Measurements from ENCODE around the gene ORMDL1. TPM values are rescaled to one million over a fixed set of nuclear protein-coding genes. Genes with fewer than 3 reads are reported as not detected.

ORMDL1 gene, protein sequence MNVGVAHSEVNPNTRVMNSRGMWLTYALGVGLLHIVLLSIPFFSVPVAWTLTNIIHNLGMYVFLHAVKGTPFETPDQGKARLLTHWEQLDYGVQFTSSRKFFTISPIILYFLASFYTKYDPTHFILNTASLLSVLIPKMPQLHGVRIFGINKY
- polyA plus RNA-seq: 86.6 TPM
- long read RNA-seq, donor 1, transcript ORMDL1-203 (4 exons, 2,009 nt): minor isoform, 10 of 28 reads
- long read RNA-seq, donor 1, transcript ORMDL1-201 (3 exons, 2,692 nt): major isoform, 12 of 28 reads
- long read RNA-seq, donor 1, transcript ORMDL1-202 (5 exons, 1,137 nt): minor isoform, 6 of 28 reads
- long read RNA-seq, donor 1, partial matches to known transcripts: 0 of 28 reads
- long read RNA-seq, donor 1, other reads (novel, unspliced or antisense): 0 of 28 reads
- long read RNA-seq, donor 2, transcript ORMDL1-201 (3 exons, 2,692 nt): major isoform, 29 of 53 reads
- long read RNA-seq, donor 2, transcript ORMDL1-203 (4 exons, 2,009 nt): minor isoform, 21 of 53 reads
- long read RNA-seq, donor 2, partial matches to known transcripts: 0 of 53 reads
- long read RNA-seq, donor 2, other reads (novel, unspliced or antisense): 0 of 53 reads
- long read RNA-seq, donor 3: 0 reads
- long read RNA-seq, donor 4, partial matches to known transcripts: 0 of 3 reads
- long read RNA-seq, donor 4, other reads (novel, unspliced or antisense): 0 of 3 reads
- long read RNA-seq, donor 5, transcript ORMDL1-201 (3 exons, 2,692 nt): major isoform, 16 of 29 reads
- long read RNA-seq, donor 5, transcript ORMDL1-203 (4 exons, 2,009 nt): minor isoform, 10 of 29 reads
- long read RNA-seq, donor 5, partial matches to known transcripts: 0 of 29 reads
- long read RNA-seq, donor 5, other reads (novel, unspliced or antisense): 0 of 29 reads
- long read RNA-seq, donor 6, transcript ORMDL1-203 (4 exons, 2,009 nt): minor isoform, 11 of 56 reads
- long read RNA-seq, donor 6, transcript ORMDL1-202 (5 exons, 1,137 nt): minor isoform, 9 of 56 reads
- long read RNA-seq, donor 6, transcript ORMDL1-201 (3 exons, 2,692 nt): major isoform, 16 of 56 reads
- long read RNA-seq, donor 6, partial matches to known transcripts: 19 of 56 reads
- long read RNA-seq, donor 6, other reads (novel, unspliced or antisense): 0 of 56 reads
- long read RNA-seq, donor 7, transcript ORMDL1-201 (3 exons, 2,692 nt): minor isoform, 7 of 26 reads
- long read RNA-seq, donor 7, transcript ORMDL1-203 (4 exons, 2,009 nt): major isoform, 17 of 26 reads
- long read RNA-seq, donor 7, partial matches to known transcripts: 0 of 26 reads
- long read RNA-seq, donor 7, other reads (novel, unspliced or antisense): 0 of 26 reads
- long read RNA-seq, donor 8, transcript ORMDL1-202 (5 exons, 1,137 nt): minor isoform, 11 of 78 reads
- long read RNA-seq, donor 8, transcript ORMDL1-203 (4 exons, 2,009 nt): minor isoform, 20 of 78 reads
- long read RNA-seq, donor 8, transcript ORMDL1-201 (3 exons, 2,692 nt): major isoform, 28 of 78 reads
- long read RNA-seq, donor 8, partial matches to known transcripts: 18 of 78 reads
- long read RNA-seq, donor 8, other reads (novel, unspliced or antisense): 0 of 78 reads
- long read RNA-seq, donor 9, transcript ORMDL1-203 (4 exons, 2,009 nt): minor isoform, 15 of 57 reads
- long read RNA-seq, donor 9, transcript ORMDL1-201 (3 exons, 2,692 nt): major isoform, 35 of 57 reads
- long read RNA-seq, donor 9, partial matches to known transcripts: 0 of 57 reads
- long read RNA-seq, donor 9, other reads (novel, unspliced or antisense): 0 of 57 reads
- long read RNA-seq, donor 10, transcript ORMDL1-201 (3 exons, 2,692 nt): major isoform, 24 of 78 reads
- long read RNA-seq, donor 10, transcript ORMDL1-203 (4 exons, 2,009 nt): minor isoform, 20 of 78 reads
- long read RNA-seq, donor 10, transcript ORMDL1-202 (5 exons, 1,137 nt): minor isoform, 11 of 78 reads
- long read RNA-seq, donor 10, partial matches to known transcripts: 22 of 78 reads
- long read RNA-seq, donor 10, other reads (novel, unspliced or antisense): 0 of 78 reads
- long read RNA-seq, donor 11, transcript ORMDL1-203 (4 exons, 2,009 nt): major isoform, 13 of 44 reads
- long read RNA-seq, donor 11, transcript ORMDL1-202 (5 exons, 1,137 nt): minor isoform, 7 of 44 reads
- long read RNA-seq, donor 11, transcript ORMDL1-201 (3 exons, 2,692 nt): minor isoform, 12 of 44 reads
- long read RNA-seq, donor 11, partial matches to known transcripts: 12 of 44 reads
- long read RNA-seq, donor 11, other reads (novel, unspliced or antisense): 0 of 44 reads

DNA sequence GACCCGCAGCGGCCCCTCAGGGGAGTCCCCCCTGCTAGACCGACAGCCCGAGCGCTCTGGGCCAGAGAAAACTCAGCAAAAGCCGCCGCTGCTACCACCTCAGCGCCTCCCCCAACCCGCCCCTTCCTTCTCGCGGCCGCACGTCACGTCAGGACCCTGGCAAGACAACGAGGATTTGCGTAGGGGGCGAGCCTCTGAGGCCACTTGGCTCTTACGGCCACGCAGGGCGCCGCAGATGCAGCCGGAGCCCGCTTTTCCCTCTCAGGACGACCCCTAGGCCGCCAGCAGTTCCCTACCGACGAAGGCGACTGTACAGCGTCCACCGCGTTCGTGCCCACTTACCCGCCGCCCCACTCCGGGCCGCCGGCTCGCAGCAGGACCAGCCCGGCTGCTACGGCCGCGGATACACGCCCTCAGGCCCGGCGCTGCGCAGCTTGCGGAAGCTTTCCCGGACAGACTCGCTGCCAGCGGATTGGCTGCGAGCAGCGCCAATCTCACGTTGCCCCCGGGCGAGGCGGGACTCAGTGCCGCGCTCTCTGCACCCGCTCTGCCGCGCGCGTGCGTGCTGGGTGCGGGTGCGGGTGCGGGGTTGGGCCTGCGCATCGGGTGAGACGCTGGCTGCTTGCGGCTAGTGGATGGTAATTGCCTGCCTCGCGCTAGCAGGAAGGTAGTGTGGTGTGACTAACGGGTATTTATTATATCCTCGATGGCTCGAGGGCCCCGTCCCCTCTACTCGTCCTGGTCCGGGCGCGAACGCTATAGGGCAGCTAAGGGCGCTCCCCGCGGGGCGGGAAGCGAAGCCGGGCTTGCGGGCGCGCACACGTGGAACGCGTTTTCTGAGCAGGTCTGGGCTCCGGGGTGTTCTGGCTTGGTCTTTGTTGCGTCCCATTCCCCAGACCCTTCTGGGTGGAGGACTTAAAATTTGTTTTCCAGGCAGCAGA, at the start of gene ORMDL1, which contains the start of gene PMS1:
ORMDL1 (minus strand) TSS at position 413 of the 941 bp plus-strand sequence. CDS start 1,744 bp downstream, outside the sequence.
PMS1 (plus strand) TSS at position 524 of the 941 bp plus-strand sequence. CDS start 7,360 bp downstream, outside the sequence.
- no CpG with 5 or more reads among the region's 96 CpGs for WGBS (ENCODE audit: insufficient coverage, low lambda C conversion rate)
- Histone ChIP-seq H3K27ac (ENCODE audit: low read length) (peak within 1 kb of the TSS; percentile 93), H3K9me3 (ENCODE audit: control insufficient read depth, low read depth, low read length) (no peaks in the 10 kb centered on the region), H3K4me1 (ENCODE audit: control insufficient read depth, insufficient read depth, low read length) (peaks cover 9% of the 10 kb centered on the region), H3K27me3 (ENCODE audit: control insufficient read depth, insufficient read depth, low read length) (no peaks in the 10 kb centered on the region), H3K36me3 (ENCODE audit: control insufficient read depth, insufficient read depth, low read length) (peaks cover 4% of the 10 kb centered on the region), H3K4me3 (ENCODE audit: low read length) (peak within 1 kb of the TSS; percentile 86)
- DNase-seq: peak; percentile 95 to 98

DNA sequence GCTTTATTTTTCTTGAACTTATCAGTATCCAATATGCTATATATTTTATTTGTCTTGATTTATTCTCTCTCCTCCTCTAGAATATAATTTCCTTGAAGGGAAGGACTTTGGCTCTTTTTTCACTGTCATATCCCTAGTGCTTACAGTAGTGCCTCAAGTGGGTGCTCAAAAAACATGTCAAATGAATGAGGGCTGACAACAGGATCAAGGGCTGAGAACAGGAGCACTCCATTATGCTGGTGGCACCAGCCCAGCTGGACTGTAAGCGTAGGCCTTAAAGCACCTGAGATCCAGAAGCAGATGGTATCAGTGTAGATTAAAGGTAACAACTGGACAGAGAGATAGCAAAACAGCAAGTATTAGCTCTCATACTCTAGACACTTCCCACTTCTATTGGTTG, 46.4 kb upstream of the ORMDL1 start:
- no peak overlapping the region for H3K4me3 ChIP-seq (ENCODE audit: low read length)
- H3K9me3 ChIP-seq (ENCODE audit: control insufficient read depth, low read depth, low read length): no peaks in the 10 kb centered on the region
- DNase-seq: no peak

DNA sequence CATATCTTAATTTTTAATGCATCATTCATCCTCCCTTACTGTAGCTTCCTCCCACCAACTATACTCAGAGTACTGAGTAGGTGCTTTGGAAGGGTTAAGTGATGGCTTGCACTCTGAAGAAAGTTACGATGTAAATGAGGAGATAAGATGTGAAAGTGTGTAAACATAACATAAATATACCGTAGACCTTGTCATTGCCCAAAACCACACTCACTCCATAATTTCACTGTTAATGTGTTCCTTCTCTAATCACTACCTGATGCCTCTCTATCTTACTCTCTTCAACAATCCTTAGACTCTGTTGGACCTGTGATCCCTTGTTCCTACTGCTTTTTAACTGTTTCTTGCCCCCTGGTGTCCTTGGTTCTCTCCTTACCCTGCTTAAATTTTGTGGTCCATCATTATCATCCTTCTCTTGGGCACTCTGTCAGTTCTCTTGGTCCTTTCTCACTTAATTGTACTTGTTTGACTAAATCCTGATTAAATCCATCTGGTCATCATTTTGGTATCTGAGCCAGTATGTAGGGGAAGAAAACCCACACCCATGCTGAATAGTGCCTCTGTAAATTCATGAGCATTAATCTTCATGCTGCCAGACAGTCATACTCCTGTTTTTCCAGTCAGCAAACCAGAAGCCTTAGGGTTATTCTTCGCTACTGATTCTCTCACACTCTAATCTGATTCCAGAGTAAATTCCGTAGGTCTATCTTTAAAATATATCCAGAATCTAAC, 45.1 kb upstream of the ORMDL1 start:
- Histone ChIP-seq H3K9me3 (ENCODE audit: control insufficient read depth, low read depth, low read length) (no peaks in the 10 kb centered on the region), H3K36me3 (ENCODE audit: control insufficient read depth, insufficient read depth, low read length) (no peaks in the 10 kb centered on the region), H3K4me1 (ENCODE audit: control insufficient read depth, insufficient read depth, low read length) (no peaks in the 10 kb centered on the region), H3K4me3 (ENCODE audit: low read length) (no peak overlapping the region), H3K27me3 (ENCODE audit: control insufficient read depth, insufficient read depth, low read length) (no peaks in the 10 kb centered on the region), H3K27ac (ENCODE audit: low read length) (no peak overlapping the region)
- WGBS (ENCODE audit: insufficient coverage, low lambda C conversion rate): 100% methylated on average over 1 of the region's 4 CpGs
- no peak for DNase-seq

More for the DNA sequence above, 46.4 kb upstream of the ORMDL1 start:
- no peaks in the 10 kb centered on the region for H3K27me3 ChIP-seq (ENCODE audit: control insufficient read depth, insufficient read depth, low read length)
- H3K27ac ChIP-seq (ENCODE audit: low read length): no peak overlapping the region
- no CpG with 5 or more reads among the region's 1 CpG for WGBS (ENCODE audit: insufficient coverage, low lambda C conversion rate)
- no peaks in the 10 kb centered on the region for H3K4me1 ChIP-seq (ENCODE audit: control insufficient read depth, insufficient read depth, low read length)
- H3K36me3 ChIP-seq (ENCODE audit: control insufficient read depth, insufficient read depth, low read length): no peaks in the 10 kb centered on the region

DNA sequence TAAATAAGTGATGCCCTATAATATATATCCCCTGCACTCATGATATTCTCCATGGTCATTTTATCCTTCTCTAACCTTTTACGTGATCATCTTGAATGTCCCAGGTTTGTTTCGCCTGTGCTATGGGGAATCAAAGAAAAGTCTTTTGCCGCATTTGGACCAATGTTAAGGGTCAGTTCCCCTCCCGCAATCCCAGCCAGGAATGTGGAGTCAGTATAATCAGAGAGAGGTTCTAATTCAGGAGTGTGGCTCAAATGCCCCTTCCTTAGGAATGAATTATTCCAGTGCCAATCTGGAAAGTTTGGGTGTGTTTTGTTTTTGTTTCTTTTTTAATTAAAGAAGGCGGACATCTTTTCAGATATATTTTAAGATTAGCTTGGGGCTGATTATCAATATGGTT, 41.9 kb upstream of the ORMDL1 start:
- no peaks in the 10 kb centered on the region for H3K4me1 ChIP-seq (ENCODE audit: control insufficient read depth, insufficient read depth, low read length)
- DNase-seq: no peak
- no peak overlapping the region for H3K27ac ChIP-seq (ENCODE audit: low read length)
- H3K9me3 ChIP-seq (ENCODE audit: control insufficient read depth, low read depth, low read length): peaks cover 3% of the 10 kb centered on the region
- no peaks in the 10 kb centered on the region for H3K27me3 ChIP-seq (ENCODE audit: control insufficient read depth, insufficient read depth, low read length)
- H3K36me3 ChIP-seq (ENCODE audit: control insufficient read depth, insufficient read depth, low read length): no peaks in the 10 kb centered on the region
- H3K4me3 ChIP-seq (ENCODE audit: low read length): no peak overlapping the region
- no CpG with 5 or more reads among the region's 5 CpGs for WGBS (ENCODE audit: insufficient coverage, low lambda C conversion rate)

DNA sequence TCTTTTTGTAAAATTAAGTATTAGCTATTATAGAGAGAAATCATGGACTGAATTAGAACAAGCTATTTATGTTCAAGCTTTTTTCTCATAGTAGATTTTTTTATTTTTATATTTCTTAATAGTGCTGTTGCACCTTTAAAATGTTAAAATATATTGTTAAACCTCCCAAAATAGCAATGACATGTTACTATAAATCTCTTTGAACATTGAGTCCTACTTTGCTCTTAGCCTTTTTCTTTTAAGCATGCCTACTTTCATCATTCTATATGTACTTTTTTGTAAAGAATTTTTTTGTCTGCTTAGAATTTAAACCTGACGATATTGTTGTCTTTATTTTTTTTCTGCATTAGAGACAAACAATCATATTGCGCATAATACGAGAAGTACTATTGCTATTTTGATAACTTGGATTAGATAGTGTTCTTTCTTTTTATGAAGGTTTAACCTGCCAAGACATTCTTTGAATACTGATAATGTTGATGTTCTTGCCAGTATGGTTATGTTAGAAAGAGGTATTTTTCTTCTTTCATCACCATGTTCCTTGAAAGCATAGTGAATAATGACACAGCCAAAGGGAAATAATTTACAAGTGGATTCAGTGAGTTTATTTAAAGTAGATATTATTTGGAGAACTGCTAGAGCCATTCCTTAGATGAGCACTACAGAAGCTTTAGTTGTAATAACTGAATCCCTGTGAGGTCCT, 40.7 kb upstream of the ORMDL1 start:
- Histone ChIP-seq H3K27ac (ENCODE audit: low read length) (no peak overlapping the region), H3K36me3 (ENCODE audit: control insufficient read depth, insufficient read depth, low read length) (peaks cover 2% of the 10 kb centered on the region), H3K4me3 (ENCODE audit: low read length) (no peak overlapping the region), H3K27me3 (ENCODE audit: control insufficient read depth, insufficient read depth, low read length) (no peaks in the 10 kb centered on the region), H3K9me3 (ENCODE audit: control insufficient read depth, low read depth, low read length) (peaks cover 3% of the 10 kb centered on the region), H3K4me1 (ENCODE audit: control insufficient read depth, insufficient read depth, low read length) (no peaks in the 10 kb centered on the region)
- DNase-seq: no peak
- 94% methylated on average over 3 of the region's 3 CpGs for WGBS (ENCODE audit: insufficient coverage, low lambda C conversion rate)

DNA sequence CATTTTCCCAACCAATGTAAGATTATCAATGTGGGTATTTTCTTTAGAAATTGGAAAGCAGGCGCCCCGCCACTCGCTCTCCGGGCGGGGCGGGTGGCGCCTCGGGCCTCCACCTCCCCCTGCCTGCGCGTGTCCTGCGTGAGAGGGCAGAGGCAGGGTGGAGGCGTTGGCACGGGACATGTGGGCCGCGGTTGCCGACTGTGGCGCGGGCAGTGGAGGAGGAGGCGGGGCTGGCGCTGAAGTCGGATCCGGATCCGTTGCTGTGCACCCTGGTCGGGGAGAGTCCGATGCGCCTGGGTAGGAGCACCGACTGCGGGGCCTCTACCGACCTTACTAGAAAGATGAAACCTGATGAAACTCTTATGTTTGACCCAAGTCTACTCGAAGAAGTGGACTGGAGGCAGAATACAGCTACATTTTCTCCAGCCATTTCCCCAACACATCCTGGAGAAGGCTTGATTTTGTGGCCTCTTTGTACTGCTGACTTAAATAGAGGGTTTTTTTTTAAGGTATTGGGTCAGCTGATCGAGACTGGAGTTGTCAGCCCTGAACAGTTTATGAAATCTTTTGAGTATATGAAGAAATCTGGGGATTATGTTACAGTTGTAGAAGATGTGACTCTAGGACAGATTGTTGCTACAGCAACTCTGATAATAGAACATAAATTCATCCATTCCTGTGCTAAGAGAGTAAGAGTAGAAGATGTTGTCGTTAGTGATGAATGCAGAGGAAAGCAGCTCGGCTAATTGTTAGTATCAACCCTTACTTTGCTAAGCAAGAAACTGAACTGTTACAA, 38.0 kb upstream of the ORMDL1 start:
- no peak overlapping the region for H3K4me3 ChIP-seq (ENCODE audit: low read length)
- no peaks in the 10 kb centered on the region for H3K4me1 ChIP-seq (ENCODE audit: control insufficient read depth, insufficient read depth, low read length)
- H3K27ac ChIP-seq (ENCODE audit: low read length): no peak overlapping the region
- no peak for DNase-seq
- no CpG with 5 or more reads among the region's 33 CpGs for WGBS (ENCODE audit: insufficient coverage, low lambda C conversion rate)
- no peaks in the 10 kb centered on the region for H3K27me3 ChIP-seq (ENCODE audit: control insufficient read depth, insufficient read depth, low read length)
- peaks cover 2% of the 10 kb centered on the region for H3K36me3 ChIP-seq (ENCODE audit: control insufficient read depth, insufficient read depth, low read length)
- peaks cover 3% of the 10 kb centered on the region for H3K9me3 ChIP-seq (ENCODE audit: control insufficient read depth, low read depth, low read length)

DNA sequence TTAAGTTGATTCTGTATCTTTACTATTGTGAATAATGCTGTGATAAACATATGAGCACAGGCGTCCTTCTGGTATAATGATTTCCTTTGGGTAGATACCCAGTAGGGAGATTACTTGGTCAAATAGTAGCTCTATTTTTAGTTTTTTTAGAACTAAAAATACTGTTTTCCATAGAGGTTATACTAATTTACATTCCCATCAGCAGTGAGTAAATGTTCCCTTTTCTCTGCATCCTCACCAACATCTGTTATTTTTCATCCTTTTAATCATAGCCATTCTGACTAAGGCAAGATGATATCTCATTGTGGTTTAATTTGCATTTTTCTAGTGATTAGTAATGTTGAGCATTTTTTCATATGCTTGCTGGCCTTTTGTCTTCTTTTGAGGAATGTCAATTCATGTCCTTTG, 35.2 kb upstream of the ORMDL1 start:
- Histone ChIP-seq H3K27ac (ENCODE audit: low read length) (no peak overlapping the region), H3K27me3 (ENCODE audit: control insufficient read depth, insufficient read depth, low read length) (no peaks in the 10 kb centered on the region), H3K4me1 (ENCODE audit: control insufficient read depth, insufficient read depth, low read length) (no peaks in the 10 kb centered on the region), H3K9me3 (ENCODE audit: control insufficient read depth, low read depth, low read length) (peaks cover 3% of the 10 kb centered on the region), H3K36me3 (ENCODE audit: control insufficient read depth, insufficient read depth, low read length) (peaks cover 2% of the 10 kb centered on the region), H3K4me3 (ENCODE audit: low read length) (no peak overlapping the region)
- WGBS (ENCODE audit: insufficient coverage, low lambda C conversion rate): 100% methylated on average over 1 of the region's 1 CpG
- no peak for DNase-seq
